MM.1S (cell line): ENCODE data around the gene RAMP1.

Experiments used
- DNase-seq: peaks from one replicate; pipeline ENCODE4 v3.0.0-alpha.2; 2015
- H2AFZ ChIP-seq: fragments of 300-600 bp; sonication (generic); 2 replicates; pipeline ENCODE4 v1.6.0; 2016; ENCODE audit warnings: antibody characterized with exemption, low read length
- H3F3A ChIP-seq: fragments of 300-600 bp; sonication (generic); 2 replicates; pipeline ENCODE4 v1.6.1; 2016; ENCODE audit warnings: mild to moderate bottlenecking, antibody characterized with exemption, low read length, moderate library complexity, mixed read lengths; ENCODE audit not compliant: insufficient read depth
- H3K27ac ChIP-seq: fragments of 300-600 bp; sonication (generic); 2 replicates; pipeline ENCODE4 v1.5.1; 2016; ENCODE audit warnings: mild to moderate bottlenecking, low read length
- H3K27me3 ChIP-seq: fragments of 300-600 bp; sonication (generic); replicated peaks from 2 replicates; pipeline ENCODE4 v1.6.0; 2016; ENCODE audit warnings: low read length; ENCODE audit not compliant: insufficient read depth
- H3K36me3 ChIP-seq: fragments of 300-600 bp; sonication (generic); replicated peaks from 2 replicates; pipeline ENCODE4 v1.6.1; 2016; ENCODE audit warnings: mild to moderate bottlenecking, low read length, mixed read lengths; ENCODE audit not compliant: insufficient read depth
- H3K4me1 ChIP-seq: fragments of 300-600 bp; sonication (generic); 2 replicates; pipeline ENCODE4 v1.6.1; 2016; ENCODE audit warnings: low read length, mixed read lengths
- H3K4me2 ChIP-seq: fragments of 300-600 bp; sonication (generic); 2 replicates; pipeline ENCODE4 v1.6.0; 2016; ENCODE audit warnings: low read depth, low read length
- H3K4me3 ChIP-seq: fragments of 300-600 bp; sonication (generic); 2 replicates; pipeline ENCODE4 v1.5.1; 2016; ENCODE audit warnings: low read length, mixed read lengths
- H3K79me2 ChIP-seq: fragments of 300-600 bp; sonication (generic); 2 replicates; pipeline ENCODE4 v1.6.1; 2016; ENCODE audit warnings: mixed run types, low read length, mixed read lengths
- H3K9ac ChIP-seq: fragments of 300-600 bp; sonication (generic); 2 replicates; pipeline ENCODE4 v1.6.1; 2016; ENCODE audit warnings: low read length, mixed read lengths
- H3K9me2 ChIP-seq: fragments of 300-600 bp; sonication (generic); replicated peaks from 2 replicates; pipeline ENCODE4 v1.6.1; 2016; ENCODE audit warnings: mild to moderate bottlenecking, low read length, mixed read lengths; ENCODE audit not compliant: insufficient read depth
- H3K9me3 ChIP-seq: fragments of 300-600 bp; sonication (generic); replicated peaks from 2 replicates; pipeline ENCODE4 v1.6.1; 2016; ENCODE audit warnings: mild to moderate bottlenecking, low read length, mixed read lengths; ENCODE audit not compliant: insufficient read depth
- H4K20me1 ChIP-seq: fragments of 300-600 bp; sonication (generic); 2 replicates; pipeline ENCODE4 v1.6.1; 2016; ENCODE audit warnings: mild to moderate bottlenecking, low read length, moderate library complexity, mixed read lengths; ENCODE audit not compliant: insufficient read depth
- EZH2 ChIP-seq: fragments of 300-600 bp; sonication (generic); optimal IDR thresholded peaks from 2 replicates; pipeline ENCODE3; 2017; ENCODE audit warnings: low read depth, mild to moderate bottlenecking, antibody characterized with exemption, low read length, mixed read lengths
- EZH2phosphoT487 ChIP-seq: fragments of 300-600 bp; sonication (generic); IDR thresholded peaks from 2 replicates; pipeline ENCODE4 v1.6.1; 2018; ENCODE audit warnings: antibody characterized with exemption, low read length
- TF ChIP-seq, protein P1 (sequence below): fragments of 300-600 bp; sonication (generic); IDR thresholded peaks from 2 replicates; pipeline ENCODE4 v1.5.1; 2016; ENCODE audit warnings: antibody characterized with exemption, low read length, mixed read lengths

Gene RAMP1

DNA sequence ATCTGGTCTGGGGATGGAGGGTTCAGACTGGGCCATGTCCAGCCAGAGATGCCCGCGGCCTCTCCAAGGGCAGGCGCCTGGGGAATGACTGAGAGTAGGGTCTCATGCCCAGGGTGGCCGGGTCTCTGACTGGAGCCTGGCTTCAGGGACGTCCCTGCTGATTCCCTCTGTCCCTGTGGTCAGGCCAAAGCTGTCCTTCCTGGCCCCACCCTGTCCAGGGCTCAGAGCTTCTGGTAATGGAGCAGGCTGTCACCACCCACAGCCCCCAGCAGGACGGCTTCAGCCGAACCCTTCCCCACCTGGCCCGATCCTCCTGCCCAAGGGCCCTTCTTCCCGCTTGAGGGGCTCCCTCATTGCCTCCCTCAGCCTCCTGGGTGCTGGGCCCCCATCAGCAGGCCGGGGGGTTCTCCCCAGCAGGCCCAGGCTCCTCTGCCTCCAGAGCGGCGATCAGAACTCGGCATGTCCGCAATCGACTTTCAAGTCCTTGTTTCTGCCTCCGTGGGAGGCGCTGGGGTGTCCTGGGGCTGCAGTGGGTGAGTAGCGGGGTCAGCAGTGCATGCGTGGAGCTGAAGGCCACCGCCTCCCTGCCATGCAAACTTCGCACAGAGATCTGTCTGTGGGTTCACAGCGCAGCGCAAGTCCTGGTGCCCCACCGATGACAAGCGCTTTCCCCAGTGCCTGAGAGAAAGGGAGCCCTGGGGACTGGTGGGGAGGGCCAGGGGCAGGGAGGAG lies 18.3 kb downstream of the RAMP1 start:
- Histone ChIP-seq H3K9ac (no peak overlapping the region), H3K79me2 (no peaks in the 10 kb centered on the region), H3K9me2 (no peaks in the 10 kb centered on the region), H3K4me2 (no peak overlapping the region), H3K27ac (no peak overlapping the region), H2AFZ (no peak overlapping the region), H3K27me3 (no peaks in the 10 kb centered on the region), H3K9me3 (no peaks in the 10 kb centered on the region), H3F3A (no peaks in the 10 kb centered on the region), H3K4me3 (no peak overlapping the region), H3K4me1 (no peaks in the 10 kb centered on the region), H4K20me1 (no peaks in the 10 kb centered on the region), H3K36me3 (no peaks in the 10 kb centered on the region)
- no peak for DNase-seq
- TF ChIP-seq, protein P1, sequence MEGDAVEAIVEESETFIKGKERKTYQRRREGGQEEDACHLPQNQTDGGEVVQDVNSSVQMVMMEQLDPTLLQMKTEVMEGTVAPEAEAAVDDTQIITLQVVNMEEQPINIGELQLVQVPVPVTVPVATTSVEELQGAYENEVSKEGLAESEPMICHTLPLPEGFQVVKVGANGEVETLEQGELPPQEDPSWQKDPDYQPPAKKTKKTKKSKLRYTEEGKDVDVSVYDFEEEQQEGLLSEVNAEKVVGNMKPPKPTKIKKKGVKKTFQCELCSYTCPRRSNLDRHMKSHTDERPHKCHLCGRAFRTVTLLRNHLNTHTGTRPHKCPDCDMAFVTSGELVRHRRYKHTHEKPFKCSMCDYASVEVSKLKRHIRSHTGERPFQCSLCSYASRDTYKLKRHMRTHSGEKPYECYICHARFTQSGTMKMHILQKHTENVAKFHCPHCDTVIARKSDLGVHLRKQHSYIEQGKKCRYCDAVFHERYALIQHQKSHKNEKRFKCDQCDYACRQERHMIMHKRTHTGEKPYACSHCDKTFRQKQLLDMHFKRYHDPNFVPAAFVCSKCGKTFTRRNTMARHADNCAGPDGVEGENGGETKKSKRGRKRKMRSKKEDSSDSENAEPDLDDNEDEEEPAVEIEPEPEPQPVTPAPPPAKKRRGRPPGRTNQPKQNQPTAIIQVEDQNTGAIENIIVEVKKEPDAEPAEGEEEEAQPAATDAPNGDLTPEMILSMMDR = no peak
- no peak for TF ChIP-seq EZH2
- no peak for TF ChIP-seq EZH2phosphoT487

DNA sequence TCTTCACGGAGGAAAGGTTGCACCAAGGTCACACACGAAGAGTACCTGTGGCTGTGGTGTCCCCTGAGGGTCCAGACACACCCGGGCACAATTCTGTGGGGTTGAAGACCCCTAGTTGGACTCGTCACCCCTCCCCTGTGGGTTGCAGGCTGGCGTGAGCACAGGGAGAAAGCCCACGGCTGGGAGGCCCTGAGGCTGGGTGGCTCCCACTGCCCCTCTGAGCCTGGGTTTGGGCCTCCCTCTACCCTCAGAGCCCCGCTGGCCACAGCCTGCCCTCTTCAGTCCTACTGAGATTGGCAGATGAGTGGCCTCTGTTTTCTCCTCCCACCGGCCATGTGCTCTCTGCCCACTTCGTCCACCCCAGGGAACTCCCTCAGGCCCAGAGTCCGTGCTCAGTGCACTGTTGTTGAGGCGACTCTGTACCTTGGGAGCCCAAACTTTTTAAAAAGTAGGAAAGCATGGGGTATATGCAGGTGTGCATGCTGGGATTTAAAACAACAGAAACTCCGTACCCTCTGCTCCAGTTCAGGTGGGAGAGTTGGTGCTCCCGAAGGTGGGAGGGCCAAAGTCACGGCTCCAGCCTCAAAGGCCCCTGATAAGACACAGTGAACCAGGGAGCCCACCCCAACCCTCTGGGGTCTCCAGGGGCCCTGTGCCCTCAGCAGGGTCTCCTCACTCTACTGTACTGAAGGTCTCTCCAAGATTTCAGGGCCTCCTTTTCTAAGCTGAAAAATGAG lies 19.1 kb downstream of the RAMP1 start:
- Histone ChIP-seq H3K4me2 (no peak overlapping the region), H3K9me2 (no peaks in the 10 kb centered on the region), H4K20me1 (no peaks in the 10 kb centered on the region), H3K36me3 (no peaks in the 10 kb centered on the region), H3K9me3 (no peaks in the 10 kb centered on the region), H3K4me3 (no peak overlapping the region), H3F3A (no peaks in the 10 kb centered on the region), H2AFZ (no peak overlapping the region), H3K27ac (no peak overlapping the region), H3K9ac (no peak overlapping the region), H3K79me2 (no peaks in the 10 kb centered on the region), H3K27me3 (no peaks in the 10 kb centered on the region), H3K4me1 (no peaks in the 10 kb centered on the region)
- TF ChIP-seq EZH2 (no peak), EZH2phosphoT487 (no peak)
- TF ChIP-seq, protein P1 = no peak
- DNase-seq = no peak

DNA sequence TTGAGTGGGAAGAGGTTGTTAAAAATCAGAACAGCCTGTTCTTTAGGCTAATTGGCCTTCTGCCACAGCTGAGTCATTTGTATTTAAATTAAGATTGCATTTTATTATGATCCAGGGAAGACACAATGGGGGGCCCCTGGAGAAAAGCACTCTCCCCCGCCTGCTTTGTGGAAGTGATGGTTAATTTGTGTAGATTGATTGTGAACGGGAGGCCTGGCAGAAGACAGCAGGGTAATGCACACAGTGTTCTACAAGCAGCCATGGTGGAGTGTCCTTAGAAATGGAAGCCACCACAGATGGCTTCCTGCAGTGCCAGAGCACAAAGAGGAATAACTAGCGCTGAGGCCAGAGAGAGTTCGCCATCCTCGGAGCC lies 19.6 kb downstream of the RAMP1 start:
- H3K4me1 ChIP-seq = no peaks in the 10 kb centered on the region
- DNase-seq = no peak
- no peaks in the 10 kb centered on the region for H3F3A ChIP-seq
- no peak overlapping the region for H2AFZ ChIP-seq
- no peaks in the 10 kb centered on the region for H3K27me3 ChIP-seq
- H3K9me2 ChIP-seq = no peaks in the 10 kb centered on the region
- H4K20me1 ChIP-seq = no peaks in the 10 kb centered on the region
- H3K79me2 ChIP-seq = no peaks in the 10 kb centered on the region
- no peak overlapping the region for H3K9ac ChIP-seq
- no peak overlapping the region for H3K27ac ChIP-seq
- TF ChIP-seq EZH2phosphoT487 (no peak), EZH2 (no peak)
- TF ChIP-seq, protein P1 = no peak
- no peak overlapping the region for H3K4me3 ChIP-seq
- H3K36me3 ChIP-seq = no peaks in the 10 kb centered on the region
- no peak overlapping the region for H3K4me2 ChIP-seq
- no peaks in the 10 kb centered on the region for H3K9me3 ChIP-seq
